HG03066 (cell line): ENCODE results near the gene SYNE3.

Source experiments
- ATAC-seq: cut with Tn5 transposase; IDR thresholded peaks from one replicate; pipeline ENCODE4 v1.9.1; 2021; ENCODE audit warnings: low read depth; ENCODE audit not compliant: unreplicated experiment

SYNE3 gene

DNA sequence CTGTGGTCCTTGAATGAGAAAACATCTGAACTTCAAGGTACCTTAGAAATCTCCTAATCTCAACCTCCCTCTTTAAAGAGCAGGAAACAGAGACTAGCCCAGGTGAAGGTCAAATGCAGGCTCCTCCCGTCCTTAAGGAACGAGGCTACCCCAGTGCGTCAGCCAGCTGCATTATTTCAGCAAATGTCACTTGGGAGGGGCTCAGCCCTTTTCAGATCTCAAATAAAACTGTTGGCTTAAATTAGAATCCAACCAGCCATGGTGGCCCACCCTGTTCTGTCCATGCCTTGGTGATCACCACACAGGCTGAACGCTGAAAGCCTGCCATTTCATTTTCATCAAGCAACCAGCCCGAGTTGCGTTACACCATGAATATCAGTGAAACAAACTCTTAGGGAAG, 7.0 kb downstream of the SYNE3 start:
- no peak for ATAC-seq

- ATAC-seq, result no peak
Observed at GRCh38 chr14:95508377-95508776, 8.1 kb downstream of the SYNE3 start.

DNA sequence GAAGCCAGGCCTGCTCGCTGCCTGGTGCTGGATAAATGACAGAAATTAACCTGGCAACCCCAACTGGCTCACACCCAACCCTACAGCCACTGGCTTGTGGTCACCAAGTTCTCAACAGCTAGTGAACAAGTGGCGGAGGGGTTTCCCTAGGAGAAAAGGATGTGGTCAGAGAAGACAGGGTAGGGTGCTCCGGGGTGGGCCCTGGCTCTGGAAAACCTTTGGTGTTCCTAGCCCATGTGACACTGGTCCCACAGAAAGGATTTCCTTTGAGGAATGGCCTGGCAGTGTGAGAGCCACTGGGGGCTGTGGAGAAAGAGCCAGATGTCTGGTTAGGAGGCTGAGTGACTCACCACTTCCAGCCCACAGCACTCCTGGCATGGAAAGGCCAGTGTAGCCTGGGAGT, 8.7 kb downstream of the SYNE3 start:
- ATAC-seq, result no peak

- ATAC-seq, result no peak
Observed at GRCh38 chr14:95507174-95507573, 9.3 kb downstream of the SYNE3 start.

GRCh38 chr14:95505030-95505589, 11.3 kb downstream of the SYNE3 start:
- no peak for ATAC-seq

DNA sequence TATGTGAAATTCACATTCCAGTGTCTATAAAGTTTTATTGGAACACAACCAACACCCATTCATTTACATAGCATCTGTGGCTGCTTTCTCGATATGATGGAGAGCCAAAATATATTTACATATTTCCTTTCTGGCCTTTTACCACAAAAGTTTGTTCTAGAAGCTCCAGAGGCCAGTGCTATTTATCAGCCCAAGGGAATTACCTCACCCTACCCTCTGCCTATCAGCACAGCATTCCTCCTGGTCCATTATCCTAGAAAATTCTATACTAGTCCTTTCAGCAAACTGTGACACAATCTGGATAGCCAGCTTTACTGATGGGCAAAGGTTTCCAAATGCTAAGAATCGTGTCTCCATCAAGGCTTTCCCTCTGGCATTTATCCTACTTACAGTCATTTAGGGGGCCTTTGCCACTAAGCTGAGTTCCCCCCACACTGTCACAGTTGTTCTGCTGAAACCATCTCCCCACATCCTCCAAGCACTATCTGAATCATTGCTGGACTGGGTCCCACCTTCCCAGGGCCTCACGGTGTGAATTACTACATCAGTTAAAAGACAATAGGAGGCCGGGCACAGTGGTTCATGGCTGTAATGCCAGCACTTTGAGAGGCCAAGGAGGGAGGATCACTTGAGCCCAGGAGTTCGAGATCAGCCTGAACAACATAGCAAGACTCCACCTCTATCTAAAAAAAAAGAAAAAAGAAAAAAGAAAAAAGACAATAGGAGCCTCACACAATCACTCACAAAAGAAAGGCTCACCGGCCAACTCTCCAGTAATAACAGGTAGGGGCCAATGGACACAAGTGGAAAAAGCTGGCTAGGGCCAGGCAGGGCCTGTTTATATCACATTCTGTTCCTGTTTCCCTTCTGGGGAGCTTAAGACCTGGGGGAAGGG, 12.1 kb downstream of the SYNE3 start:
- ATAC-seq, result peak; percentile 41

DNA sequence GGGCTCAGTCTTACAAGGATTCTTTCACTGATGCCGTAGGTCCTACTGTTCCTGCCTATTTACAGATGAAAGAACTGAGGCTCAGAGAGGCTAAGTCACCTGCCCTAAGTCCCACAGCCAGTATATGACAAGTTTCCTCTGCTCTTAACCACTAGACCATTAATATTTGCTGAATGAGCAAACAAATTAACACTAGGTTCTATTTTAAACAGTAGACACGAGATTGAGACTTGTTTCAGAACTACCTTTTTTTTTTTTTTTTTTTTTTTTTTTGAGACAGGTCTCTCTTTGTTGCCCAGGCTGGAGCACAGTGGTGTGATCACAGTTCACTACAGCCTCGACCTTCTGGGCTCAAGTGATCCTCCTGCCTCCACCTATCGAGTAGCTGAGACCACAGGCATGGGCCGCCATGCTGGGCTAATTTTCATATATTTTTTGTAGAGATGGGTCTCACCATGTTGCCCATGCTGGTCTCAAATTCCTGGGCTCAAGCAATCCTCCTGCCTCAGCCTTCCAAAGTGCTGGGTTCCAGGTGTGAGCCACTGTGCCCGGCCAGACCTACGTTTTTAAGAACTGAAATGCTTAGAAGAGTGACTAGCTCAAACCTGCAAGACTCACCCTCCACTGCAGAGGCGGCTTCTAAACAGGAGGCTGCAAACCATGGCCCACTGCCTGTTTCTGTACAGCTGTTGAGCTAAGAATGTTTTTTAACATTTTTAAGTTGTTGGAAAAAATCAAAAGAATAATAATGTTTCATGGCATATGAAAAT, 12.9 kb downstream of the SYNE3 start:
- ATAC-seq, result peak; percentile 71

DNA sequence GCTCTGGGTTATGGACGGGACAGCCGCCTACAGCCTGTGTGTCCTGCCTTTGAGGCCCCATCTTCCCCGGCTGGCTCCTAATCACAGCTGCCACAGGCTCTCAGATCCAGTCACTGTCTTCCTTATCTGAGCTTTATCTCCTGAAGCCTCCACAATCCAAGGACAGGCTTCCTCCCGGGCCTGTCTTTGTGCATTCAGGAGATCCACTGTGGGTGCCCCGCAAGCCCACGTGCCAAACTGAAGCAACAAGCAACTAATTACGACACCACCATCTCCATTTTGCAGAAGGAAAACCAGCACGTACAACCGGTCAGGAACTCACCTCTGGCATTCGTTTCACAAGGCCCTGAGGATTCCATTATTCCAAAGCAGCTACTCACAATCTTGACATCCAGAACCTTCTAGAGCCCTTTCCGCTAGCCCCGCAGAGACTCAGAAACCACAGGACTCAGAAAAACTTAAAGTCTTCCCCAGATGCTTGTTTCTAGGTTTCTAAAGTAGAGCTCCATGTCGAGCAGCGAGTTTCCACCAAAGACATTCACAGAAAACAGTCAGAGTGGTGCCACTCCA, 14.0 kb downstream of the SYNE3 start:
- no peak for ATAC-seq

DNA sequence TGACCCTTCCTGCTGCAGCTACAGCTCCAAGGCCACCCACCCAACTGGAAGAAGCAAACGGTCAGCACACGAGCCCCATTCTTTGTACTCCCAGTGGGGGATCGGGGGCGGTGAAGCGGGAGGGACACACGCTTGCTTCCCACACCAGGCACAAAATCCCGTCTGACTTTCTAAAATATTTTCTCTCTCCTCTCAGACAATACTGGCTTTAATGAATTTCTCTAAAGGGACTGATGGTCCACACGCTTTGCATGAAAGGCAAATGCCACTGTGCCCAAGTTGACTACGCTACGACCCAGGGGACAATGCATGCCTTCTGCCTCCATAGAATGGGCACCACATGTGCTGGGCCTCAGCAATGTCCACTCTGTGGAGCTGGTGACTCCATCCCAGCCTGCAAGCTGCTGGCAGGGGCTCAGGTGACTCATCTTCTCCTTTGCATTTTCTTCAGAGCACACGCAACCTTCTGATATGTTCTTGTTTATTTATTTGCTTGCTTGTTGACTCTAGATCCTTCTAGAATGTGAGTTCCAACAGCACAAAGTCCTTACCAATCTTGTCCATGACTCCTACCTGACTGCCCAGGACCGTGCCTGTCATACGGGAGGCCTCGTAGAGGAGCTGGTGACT, 15.6 kb downstream of the SYNE3 start:
- no peak for ATAC-seq

DNA sequence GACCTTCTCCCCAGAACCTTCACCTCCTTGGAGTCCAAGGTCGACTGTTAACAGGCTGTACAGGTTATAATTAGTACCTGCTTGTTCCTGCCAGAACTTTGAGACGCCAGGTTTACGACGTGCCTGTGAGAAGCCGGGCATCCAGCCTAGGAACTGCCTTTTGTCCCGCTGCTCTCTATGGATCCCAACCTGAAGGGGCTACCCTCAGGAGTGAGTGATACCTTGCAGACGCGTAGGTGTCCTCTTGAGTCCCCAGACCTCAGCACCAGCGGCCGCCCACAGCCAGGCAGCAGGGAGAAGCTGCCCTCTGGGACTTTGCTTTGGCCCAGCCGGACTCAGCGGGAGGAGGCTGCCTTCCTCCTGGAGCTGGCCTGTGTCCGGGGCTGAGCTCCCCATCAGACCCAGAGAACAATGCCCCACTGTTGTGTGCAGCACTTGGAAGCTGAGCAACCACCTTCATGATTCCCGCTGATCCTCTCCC, 16.2 kb downstream of the SYNE3 start:
- no peak for ATAC-seq

GRCh38 chr14:95499354-95499750, 17.1 kb downstream of the SYNE3 start:
- ATAC-seq, result no peak

DNA sequence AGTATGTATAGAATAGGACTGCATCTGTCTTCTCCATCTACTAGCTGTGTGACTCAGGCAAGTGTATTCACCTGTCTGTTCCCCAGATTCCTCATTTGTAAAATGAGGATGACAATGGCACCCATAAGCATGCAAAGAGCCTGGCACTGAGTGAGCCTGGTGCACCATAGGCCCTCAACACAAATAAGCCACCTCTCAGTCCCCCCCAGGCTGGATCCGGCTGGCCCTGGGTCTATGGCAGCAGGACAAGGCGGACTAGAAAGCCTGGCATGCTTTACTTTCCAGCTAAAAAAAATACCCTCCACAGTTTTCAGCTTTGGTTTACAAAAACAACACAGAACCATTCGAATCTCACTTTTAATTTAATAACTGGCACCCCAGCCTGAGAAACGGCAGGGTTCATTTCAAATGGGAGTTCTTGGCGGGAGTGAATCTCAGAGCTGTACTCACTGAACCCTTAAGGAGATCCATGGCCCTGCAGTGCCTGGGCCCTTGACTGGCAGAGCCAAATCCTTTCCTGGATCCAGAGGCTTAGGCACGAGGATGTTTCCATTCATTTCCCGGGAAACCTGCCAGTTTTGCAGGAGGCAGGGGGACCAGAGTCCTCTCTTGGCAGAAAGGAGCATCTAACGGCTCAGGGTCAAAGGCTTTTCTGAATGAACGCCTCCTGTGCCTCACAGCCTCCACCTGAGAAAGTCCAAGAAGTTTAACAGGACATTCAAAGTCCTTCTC, 17.7 kb downstream of the SYNE3 start:
- no peak for ATAC-seq

DNA sequence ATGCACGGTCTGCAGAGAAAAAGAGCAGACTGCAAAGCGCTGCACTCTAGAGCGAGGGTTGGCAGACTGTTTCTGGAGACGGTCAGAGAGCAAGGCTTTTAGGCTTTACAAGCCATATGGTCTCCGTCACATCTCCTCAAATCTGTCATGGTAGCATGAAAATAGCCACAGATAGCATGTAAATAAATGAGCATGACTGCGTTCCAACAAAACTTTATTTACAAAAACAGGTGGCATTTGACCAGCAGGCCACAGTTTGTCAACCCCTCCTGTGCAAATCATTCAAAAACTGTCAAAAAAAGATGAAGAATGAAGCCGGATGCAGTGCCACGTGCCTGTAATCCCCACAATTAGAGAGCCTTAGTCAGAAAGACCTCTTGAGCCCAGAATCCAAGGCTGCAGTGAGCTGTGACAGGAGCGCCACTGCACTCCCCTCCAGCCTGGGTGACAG, 18.9 kb downstream of the SYNE3 start:
- no peak for ATAC-seq

GRCh38 chr14:95496690-95497259, 19.7 kb downstream of the SYNE3 start:
- no peak for ATAC-seq

- ATAC-seq, result peak; percentile 17
Observed at GRCh38 chr14:95496111-95496681, 20.3 kb downstream of the SYNE3 start.

DNA sequence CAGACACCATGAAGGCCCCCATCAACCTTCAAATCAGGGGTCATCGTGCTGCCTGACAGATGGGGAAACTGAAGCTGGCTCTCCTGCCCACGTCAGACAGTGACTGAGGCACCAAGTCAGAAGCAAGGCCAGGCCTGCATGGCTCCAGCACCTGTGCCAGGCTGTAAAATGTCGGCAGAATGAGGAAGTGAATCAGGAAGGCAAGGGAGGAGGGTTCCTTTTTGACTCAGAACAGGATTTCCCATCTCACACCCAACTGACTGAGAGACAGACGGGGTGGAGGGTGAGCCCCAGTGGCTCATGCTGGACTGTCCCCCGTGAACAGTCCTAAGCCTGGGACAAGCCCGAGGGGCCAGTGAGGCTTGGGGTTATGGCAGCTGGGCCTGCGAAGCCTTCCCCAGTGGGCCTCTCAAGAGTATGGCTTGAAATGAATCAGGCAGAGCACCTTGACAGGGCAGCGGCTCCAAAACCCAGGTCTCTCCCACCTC, 20.9 kb downstream of the SYNE3 start:
- peak; percentile 89 for ATAC-seq

- peak; percentile 4 for ATAC-seq
Observed at GRCh38 chr14:95495076-95495475, 21.4 kb downstream of the SYNE3 start.

- no peak for ATAC-seq
Observed at GRCh38 chr14:95494456-95494855, 22.0 kb downstream of the SYNE3 start.

- ATAC-seq, result no peak
Observed at GRCh38 chr14:95493976-95494375, 22.5 kb downstream of the SYNE3 start.
